Brain microvascular endothelial cell (primary cell): ENCODE measurements around the gene CSNK1A1.
A peak's percentile ranks its signal among the peaks of the same experiment; 100 is the strongest.

ENCODE experiments used
- DNase-seq: peaks from one replicate; pipeline ENCODE4 v3.0.0-alpha.2; 2020
- H3K27ac ChIP-seq: fragments of 250-450 bp; sonication (Bioruptor Pico); 2 replicates; pipeline ENCODE4 v1.5.1; 2020; ENCODE audit warnings: mild to moderate bottlenecking, moderate library complexity
- H3K27me3 ChIP-seq: fragments of 250-450 bp; sonication (Bioruptor Pico); replicated peaks from 2 replicates; pipeline ENCODE4 v1.5.1; 2020; ENCODE audit warnings: mild to moderate bottlenecking
- H3K36me3 ChIP-seq: fragments of 250-450 bp; sonication (Bioruptor Pico); replicated peaks from 2 replicates; pipeline ENCODE4 v1.5.1; 2020; ENCODE audit warnings: mild to moderate bottlenecking
- H3K4me3 ChIP-seq: 2 replicates; pipeline ENCODE4 v1.5.1; 2011; ENCODE audit warnings: low read depth, mild to moderate bottlenecking, control low read depth, low read length, moderate library complexity
- in situ Hi-C: cut with HindIII; loops from 2 replicates; pipeline ENCODE4 v1.10.0; 2017; ENCODE audit warnings: low sequenced_read_pairs, low pct_ligation_motif_present
- TF ChIP-seq, protein P1 (sequence below): IDR thresholded peaks from 2 replicates; pipeline ENCODE4 v1.5.1; 2011; ENCODE audit warnings: low read depth, mild to moderate bottlenecking, moderate library complexity, low read length, control low read depth, inconsistent platforms; ENCODE audit errors: missing control alignments

The CSNK1A1 gene

DNA sequence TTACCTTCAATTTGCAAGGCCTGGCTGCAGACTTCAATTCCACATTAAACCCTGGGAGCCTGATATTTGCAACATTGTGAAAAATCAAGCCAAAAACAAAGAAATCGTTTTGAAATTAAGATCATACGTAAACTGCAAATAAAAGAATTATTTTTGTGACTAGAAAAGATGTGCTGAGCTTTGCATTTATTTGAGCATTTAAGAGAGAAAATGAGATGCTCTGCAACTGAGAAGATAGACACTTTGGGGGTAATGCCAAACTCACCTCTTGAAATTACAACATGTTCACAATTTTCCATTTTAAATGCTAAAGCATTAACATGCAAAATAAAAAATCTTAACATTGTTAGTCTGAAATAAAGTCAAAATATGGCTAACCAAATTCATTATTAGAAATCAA is 46.6 kb downstream of the CSNK1A1 start:
- H3K36me3 ChIP-seq = peaks cover 69% of the 10 kb centered on the region
- H3K27ac ChIP-seq = no peak overlapping the region
- no peak for DNase-seq
- TF ChIP-seq, protein P1, sequence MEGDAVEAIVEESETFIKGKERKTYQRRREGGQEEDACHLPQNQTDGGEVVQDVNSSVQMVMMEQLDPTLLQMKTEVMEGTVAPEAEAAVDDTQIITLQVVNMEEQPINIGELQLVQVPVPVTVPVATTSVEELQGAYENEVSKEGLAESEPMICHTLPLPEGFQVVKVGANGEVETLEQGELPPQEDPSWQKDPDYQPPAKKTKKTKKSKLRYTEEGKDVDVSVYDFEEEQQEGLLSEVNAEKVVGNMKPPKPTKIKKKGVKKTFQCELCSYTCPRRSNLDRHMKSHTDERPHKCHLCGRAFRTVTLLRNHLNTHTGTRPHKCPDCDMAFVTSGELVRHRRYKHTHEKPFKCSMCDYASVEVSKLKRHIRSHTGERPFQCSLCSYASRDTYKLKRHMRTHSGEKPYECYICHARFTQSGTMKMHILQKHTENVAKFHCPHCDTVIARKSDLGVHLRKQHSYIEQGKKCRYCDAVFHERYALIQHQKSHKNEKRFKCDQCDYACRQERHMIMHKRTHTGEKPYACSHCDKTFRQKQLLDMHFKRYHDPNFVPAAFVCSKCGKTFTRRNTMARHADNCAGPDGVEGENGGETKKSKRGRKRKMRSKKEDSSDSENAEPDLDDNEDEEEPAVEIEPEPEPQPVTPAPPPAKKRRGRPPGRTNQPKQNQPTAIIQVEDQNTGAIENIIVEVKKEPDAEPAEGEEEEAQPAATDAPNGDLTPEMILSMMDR = no peak
- in situ Hi-C loops = no loop called here
- H3K4me3 ChIP-seq = no peak overlapping the region
- H3K27me3 ChIP-seq = no peaks in the 10 kb centered on the region

DNA sequence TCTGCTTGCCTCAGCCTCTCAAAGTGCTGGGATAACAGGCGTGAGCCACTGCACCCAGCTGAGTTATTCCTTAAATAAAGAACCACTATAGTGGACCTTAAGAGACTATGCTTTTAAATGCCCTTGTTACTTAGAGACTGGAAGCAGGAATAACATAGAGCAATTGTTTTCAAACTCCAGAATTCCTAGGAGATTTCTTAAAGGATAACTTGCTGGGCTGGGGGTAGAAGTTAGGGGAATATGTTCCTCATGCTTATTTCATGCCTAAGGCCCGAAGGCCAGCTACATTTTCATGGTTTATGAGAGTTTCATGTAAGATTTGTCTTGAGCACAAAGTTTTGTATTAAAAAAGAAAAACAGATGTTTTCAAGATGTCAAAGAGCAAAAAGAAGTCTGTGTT is 48.2 kb downstream of the CSNK1A1 start:
- in situ Hi-C loops = no loop called here
- Histone ChIP-seq H3K4me3 (no peak overlapping the region), H3K36me3 (peaks cover 63% of the 10 kb centered on the region), H3K27me3 (no peaks in the 10 kb centered on the region), H3K27ac (no peak overlapping the region)
- TF ChIP-seq, protein P1 = no peak
- no peak for DNase-seq

DNA sequence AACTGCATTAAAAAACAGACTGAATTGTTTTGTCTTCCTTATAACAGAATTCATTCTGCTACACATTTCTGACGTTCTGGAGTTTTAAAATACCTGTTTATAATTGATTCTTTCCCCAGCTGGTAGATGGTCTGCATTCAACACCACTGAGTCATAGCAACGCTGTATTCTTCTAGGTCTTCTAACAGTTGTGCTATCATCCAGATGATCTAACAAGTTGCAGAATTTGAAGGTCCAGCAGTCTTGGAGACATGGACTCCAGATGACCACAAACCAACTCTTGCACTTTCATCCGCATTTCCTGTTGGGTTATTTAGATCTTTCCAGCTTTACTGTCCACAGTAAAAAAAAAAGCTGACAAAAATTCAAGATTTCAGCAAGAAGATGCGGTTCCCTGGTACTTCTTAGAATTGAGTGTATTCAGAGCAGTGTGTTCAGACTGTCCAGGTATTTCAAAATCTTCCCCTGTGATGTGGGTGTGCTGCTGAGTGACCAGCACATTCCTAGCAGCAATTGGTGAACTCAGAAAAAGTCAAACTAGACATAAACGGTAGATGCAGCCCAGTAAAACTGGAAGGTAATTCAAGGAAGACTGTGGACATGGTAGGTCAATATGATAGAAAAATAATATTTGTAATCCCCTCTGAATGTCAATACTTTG is 50.2 kb downstream of the CSNK1A1 start:
- in situ Hi-C loops = no loop called here
- TF ChIP-seq, protein P1 = no peak
- H3K36me3 ChIP-seq = peaks cover 49% of the 10 kb centered on the region
- H3K27me3 ChIP-seq = no peaks in the 10 kb centered on the region
- DNase-seq = peak; percentile 82
- no peak overlapping the region for H3K27ac ChIP-seq
- H3K4me3 ChIP-seq = no peak overlapping the region

DNA sequence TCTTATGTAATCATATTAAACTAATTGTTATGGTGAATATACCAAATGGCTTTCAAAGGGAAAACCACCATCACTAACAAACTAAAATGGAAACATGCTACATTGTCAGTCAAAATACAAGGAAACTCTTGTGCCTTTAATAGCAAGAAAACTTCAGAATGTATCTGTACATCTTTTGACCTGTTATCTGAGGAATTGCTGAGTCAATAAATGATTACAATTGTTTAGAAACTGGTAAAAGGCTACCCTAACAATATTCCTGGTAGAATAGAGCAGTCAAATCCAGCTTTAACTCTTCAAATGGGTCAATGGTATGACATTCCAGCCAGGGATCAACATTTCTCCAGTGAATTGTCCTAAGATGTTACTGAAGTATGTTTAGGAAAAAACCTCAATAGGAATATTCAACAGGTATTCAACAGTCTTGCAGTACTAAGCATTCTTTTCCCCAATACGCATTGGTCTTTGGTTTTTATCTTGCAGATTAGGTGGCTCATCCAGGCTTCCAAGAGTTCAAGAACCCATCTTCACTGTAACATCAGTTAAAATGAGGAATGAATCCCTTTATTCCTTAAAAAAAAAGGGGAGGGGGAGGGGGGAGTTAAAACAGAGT is 52.4 kb downstream of the CSNK1A1 start:
- H3K4me3 ChIP-seq = no peak overlapping the region

DNA sequence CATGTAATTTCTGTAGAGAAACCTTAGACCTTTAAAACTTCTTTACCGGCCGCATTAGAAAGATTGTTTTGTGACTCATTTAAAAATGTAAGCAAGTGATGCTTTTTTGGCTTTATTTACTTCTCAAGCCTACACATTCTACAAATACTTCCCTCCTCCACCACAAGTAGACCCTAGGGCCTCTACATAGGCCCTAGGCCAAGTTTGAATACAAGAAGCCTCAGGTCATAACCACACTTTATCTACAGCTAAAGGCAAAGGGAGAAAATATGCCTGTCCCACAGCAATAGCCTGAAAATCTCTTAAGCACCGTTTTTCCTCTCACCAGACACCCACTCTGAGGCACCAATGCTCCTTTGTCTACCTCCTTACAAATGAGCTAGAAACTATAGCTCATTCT is 53.9 kb downstream of the CSNK1A1 start:
- peak; percentile 56 for DNase-seq
- in situ Hi-C loops = no loop called here
- peaks cover 27% of the 10 kb centered on the region for H3K36me3 ChIP-seq

More for the DNA sequence above, 52.4 kb downstream of the CSNK1A1 start:
- TF ChIP-seq, protein P1 = no peak
- peaks cover 28% of the 10 kb centered on the region for H3K36me3 ChIP-seq
- no peaks in the 10 kb centered on the region for H3K27me3 ChIP-seq
- DNase-seq = no peak
- H3K27ac ChIP-seq = no peak overlapping the region
- in situ Hi-C loops = no loop called here

More for the DNA sequence above, 53.9 kb downstream of the CSNK1A1 start:
- H3K4me3 ChIP-seq = no peak overlapping the region
- H3K27me3 ChIP-seq = no peaks in the 10 kb centered on the region
- peak overlapping the region; percentile 59 for H3K27ac ChIP-seq
- TF ChIP-seq, protein P1 = no peak
